GM13976 (cell line): ENCODE results near the gene SH3TC1.

ENCODE experiments used
- DNase-seq: peaks from one replicate; pipeline ENCODE4 v3.0.0; 2012; ENCODE audit warnings: low spot score
- in situ Hi-C: fragments of 300-500 bp; cut with MboI; formaldehyde crosslinking; loops from one replicate; pipeline ENCODE4 v1.12.0; 2022; ENCODE audit warnings: low sequenced_read_pairs, mixed read lengths, inconsistent platforms; ENCODE audit not compliant: unreplicated experiment
- TF ChIP-seq, protein P1 (sequence below): IDR thresholded peaks from 2 replicates; pipeline ENCODE4 v1.5.1; 2012; ENCODE audit warnings: borderline replicate concordance, mild to moderate bottlenecking; ENCODE audit not compliant: insufficient read depth; ENCODE audit errors: extremely low read depth, missing control alignments, control extremely low read depth

The SH3TC1 gene

DNA sequence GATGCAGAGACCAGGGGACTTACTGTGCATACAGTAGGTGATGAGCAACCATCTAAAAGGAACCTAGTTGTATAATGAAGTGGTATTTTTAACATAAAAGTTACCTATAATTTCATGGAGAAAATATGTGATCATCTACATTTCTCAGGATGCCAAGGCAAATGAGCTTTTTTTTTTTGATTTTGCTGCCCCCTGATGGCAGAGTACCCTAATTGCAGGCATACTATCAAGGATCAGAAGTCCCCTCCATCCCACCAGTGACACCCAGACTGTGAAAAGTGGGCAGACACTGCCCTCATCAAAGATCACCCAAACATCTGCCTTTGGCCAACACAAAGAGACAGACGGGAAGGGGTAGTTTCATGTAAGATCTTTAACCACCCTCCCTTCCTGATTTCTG lies 30.9 kb upstream of the SH3TC1 start:
- DNase-seq: no peak
- TF ChIP-seq, protein P1, sequence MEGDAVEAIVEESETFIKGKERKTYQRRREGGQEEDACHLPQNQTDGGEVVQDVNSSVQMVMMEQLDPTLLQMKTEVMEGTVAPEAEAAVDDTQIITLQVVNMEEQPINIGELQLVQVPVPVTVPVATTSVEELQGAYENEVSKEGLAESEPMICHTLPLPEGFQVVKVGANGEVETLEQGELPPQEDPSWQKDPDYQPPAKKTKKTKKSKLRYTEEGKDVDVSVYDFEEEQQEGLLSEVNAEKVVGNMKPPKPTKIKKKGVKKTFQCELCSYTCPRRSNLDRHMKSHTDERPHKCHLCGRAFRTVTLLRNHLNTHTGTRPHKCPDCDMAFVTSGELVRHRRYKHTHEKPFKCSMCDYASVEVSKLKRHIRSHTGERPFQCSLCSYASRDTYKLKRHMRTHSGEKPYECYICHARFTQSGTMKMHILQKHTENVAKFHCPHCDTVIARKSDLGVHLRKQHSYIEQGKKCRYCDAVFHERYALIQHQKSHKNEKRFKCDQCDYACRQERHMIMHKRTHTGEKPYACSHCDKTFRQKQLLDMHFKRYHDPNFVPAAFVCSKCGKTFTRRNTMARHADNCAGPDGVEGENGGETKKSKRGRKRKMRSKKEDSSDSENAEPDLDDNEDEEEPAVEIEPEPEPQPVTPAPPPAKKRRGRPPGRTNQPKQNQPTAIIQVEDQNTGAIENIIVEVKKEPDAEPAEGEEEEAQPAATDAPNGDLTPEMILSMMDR: no peak
- in situ Hi-C loops: no loop called here

GRCh38 chr4:8168832-8169598 lies 30.1 kb upstream of the SH3TC1 start:
- DNase-seq: no peak
- in situ Hi-C loops: no loop called here
- TF ChIP-seq, protein P1: no peak

DNA sequence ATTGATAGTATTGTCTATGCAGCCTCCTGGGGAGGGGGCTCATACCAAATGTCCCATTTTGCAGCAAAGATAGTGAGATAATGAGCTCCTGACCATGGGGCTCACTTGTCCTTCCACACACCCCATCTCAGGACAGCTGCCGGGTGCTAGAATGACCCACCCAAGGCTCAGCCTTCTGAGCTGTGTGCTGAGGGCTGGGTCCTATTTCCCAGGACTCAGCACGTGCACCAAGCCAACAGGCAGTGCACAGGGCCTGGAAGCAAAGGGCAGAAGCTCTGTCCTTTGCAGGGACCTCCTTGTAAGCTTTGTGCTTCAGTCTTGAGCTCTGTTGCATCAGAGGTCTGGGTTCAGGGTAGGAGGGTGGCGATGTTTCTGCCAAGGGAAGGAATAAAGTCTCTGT lies 29.3 kb upstream of the SH3TC1 start:
- DNase-seq: no peak
- TF ChIP-seq, protein P1: no peak
- in situ Hi-C loops: no loop called here

DNA sequence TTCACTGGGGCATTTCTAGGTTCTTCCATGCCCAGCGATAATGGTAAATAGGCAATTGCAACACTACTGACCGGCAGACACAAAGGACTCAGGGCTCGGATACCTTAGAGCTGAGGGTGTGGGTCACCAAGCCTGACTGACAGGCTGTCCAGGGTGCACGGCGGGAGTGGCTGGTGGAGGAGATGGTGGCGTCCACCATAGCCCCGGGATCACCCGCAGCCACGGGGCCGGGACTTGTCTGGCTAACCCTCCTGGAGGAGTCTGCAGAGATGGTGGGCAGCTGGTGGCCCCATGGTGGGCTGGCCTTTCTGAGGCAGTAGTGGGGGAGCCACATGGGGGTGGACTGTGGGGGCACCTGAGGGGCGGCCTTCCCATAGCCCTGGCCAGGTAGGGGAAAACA lies 28.7 kb upstream of the SH3TC1 start:
- DNase-seq: no peak
- in situ Hi-C loops: no loop called here
- TF ChIP-seq, protein P1: no peak

- TF ChIP-seq, protein P1: no peak
- no peak for DNase-seq
- in situ Hi-C loops: no loop called here
Measured at GRCh38 chr4:8171266-8171665, 27.8 kb upstream of the SH3TC1 start.

DNA sequence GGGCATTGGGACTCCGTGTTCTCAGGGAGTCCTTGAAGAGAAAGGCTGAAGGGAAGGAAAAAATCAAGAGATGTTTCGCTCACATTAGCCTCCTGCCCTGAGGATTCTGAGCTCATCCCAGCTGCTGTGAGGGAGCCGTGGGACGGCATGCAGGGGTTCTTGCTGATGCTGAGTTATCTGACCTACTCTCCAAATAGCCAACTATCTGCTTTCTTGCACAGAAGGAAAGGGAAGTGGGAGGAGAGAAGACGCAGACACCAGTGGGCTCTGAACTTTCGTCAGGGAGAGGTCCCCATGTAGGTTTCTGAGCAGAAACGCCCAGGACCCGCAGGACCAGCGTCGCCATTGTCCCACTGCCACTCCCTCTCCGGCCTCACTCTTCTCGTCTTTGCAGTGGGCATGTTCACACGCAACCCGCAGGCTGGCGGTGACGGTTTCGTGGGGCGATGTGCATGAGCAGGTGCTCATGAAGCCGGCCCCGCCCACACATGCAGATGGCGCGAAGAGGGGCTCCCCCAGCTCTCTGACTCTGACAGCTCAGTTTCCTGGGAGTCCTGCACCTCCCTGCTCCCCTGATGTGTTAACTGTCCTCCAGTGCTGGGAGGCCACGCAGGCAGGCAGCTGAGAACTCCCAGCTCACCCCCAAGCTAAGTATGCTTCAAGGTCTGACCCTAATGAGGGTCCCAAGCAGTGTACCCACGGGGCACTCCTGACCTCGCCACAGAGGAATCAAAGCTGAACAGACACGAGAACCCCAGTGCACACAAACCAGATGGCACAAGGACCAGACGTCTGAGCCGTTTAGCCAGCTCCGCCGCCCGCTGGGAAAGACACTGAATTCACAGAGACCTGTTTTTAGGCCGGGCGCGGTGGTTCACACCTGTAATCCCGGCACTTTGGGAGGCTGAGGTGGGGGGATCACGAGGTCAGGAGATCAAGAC lies 26.8 kb upstream of the SH3TC1 start:
- TF ChIP-seq, protein P1: no peak
- peak; percentile 84 for DNase-seq
- in situ Hi-C loops: no loop called here
